ENCODE data around the gene WTAP.
"Not testable (repeated sequence)": the region's sequence is repeated elsewhere in the genome, so short reads cannot be mapped to it uniquely, and the experiment has no call there.

The WTAP gene

DNA sequence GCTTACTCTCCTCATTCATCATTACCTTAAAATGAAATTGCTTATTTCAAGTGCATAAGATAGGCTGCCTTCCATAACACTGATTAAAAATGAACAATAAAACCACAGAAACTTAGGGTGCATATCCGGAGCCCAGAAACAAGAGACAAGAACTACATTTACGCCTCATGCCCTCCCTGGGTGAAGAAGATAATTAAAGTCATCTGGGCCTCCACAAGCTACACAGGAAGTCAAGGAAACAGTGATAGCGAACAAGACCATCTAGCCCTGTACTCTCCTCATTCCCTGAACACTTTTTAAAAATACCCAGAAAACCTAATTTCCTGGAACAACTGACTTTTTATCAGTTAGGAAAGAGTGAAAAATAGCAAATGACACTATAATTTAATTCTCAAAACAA is 40.6 kb upstream of the WTAP start:
- peak overlapping the region; percentile 56 for H3K9ac ChIP-seq (ENCODE audit: low read length)
- no peaks in the 10 kb centered on the region for H3K9me3 ChIP-seq (ENCODE audit: control insufficient read depth, low read length)
- H3K4me1 ChIP-seq (ENCODE audit: control insufficient read depth, insufficient read depth, low read length): peaks cover 71% of the 10 kb centered on the region
- H3K36me3 ChIP-seq (ENCODE audit: control insufficient read depth, insufficient read depth, low read length, severe bottlenecking): peaks cover 87% of the 10 kb centered on the region
- H3K27me3 ChIP-seq (replicated peaks; ENCODE audit: control insufficient read depth, insufficient read depth, low read length): no peaks in the 10 kb centered on the region
- H3K4me3 ChIP-seq (ENCODE audit: low read length): peak overlapping the region; percentile 62
- no peak for DNase-seq (ENCODE audit: low read depth)

DNA sequence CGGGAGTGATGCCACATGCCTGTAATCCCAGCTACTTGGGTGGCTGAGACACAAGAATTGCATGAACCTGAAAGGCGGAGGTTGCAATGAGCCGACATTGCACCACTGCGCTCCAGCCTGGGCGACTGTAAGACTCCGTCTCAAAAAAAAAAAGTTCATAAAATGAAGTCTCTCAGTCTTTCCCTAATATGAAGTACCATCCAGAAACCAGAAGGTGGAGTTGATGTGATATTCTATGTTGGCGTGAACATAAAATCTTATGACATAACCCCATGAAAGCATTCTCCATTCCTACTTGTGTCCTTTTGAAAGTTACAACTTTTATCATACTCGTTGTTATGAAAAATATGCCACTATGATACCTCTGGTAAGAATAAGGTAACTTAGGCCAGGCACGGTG is 40.0 kb upstream of the WTAP start:
- H3K9me3 ChIP-seq (ENCODE audit: control insufficient read depth, low read length): no peaks in the 10 kb centered on the region
- peaks cover 85% of the 10 kb centered on the region for H3K36me3 ChIP-seq (ENCODE audit: control insufficient read depth, insufficient read depth, low read length, severe bottlenecking)
- H3K4me3 ChIP-seq (ENCODE audit: low read length): peak overlapping the region; percentile 62
- peak overlapping the region; percentile 56 for H3K9ac ChIP-seq (ENCODE audit: low read length)
- H3K4me1 ChIP-seq (ENCODE audit: control insufficient read depth, insufficient read depth, low read length): peaks cover 70% of the 10 kb centered on the region
- no peak for DNase-seq (ENCODE audit: low read depth)
- H3K27me3 ChIP-seq (replicated peaks; ENCODE audit: control insufficient read depth, insufficient read depth, low read length): no peaks in the 10 kb centered on the region

DNA sequence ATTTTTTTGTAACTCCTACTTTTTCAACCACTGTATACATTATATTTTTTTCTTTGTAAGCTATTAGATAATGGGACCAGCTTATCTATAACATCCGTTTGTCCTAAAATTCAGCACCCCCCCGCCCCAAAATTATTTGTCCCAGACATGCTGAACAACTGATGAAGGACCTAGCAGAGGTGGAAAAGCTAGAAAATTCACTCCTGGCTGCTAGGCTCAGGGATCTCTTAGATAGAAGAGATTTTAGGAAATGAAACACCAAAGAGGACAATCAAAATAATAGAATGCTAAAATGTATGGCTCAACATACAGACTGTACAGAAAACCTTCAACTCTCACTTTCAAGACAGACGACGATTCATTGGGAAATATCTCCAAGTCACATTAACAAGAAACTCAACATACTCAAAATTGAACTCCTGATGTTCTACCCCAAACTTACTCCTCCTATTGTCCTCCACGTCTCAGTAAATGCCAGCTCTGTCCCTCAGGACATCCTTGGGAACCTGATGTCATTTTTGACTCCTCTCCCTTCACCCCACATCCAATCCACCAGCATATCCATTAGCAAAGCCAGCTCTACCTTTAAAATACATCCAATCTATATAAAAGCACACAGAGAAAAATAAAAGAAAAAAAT is 38.9 kb upstream of the WTAP start:
- peaks cover 74% of the 10 kb centered on the region for H3K36me3 ChIP-seq (ENCODE audit: control insufficient read depth, insufficient read depth, low read length, severe bottlenecking)
- no peaks in the 10 kb centered on the region for H3K9me3 ChIP-seq (ENCODE audit: control insufficient read depth, low read length)
- no peaks in the 10 kb centered on the region for H3K27me3 ChIP-seq (replicated peaks; ENCODE audit: control insufficient read depth, insufficient read depth, low read length)
- peak overlapping the region; percentile 88 for H3K4me3 ChIP-seq (ENCODE audit: low read length)
- H3K4me1 ChIP-seq (ENCODE audit: control insufficient read depth, insufficient read depth, low read length): peaks cover 63% of the 10 kb centered on the region
- H3K9ac ChIP-seq (ENCODE audit: low read length): peak overlapping the region; percentile 94
- DNase-seq (ENCODE audit: low read depth): no peak

DNA sequence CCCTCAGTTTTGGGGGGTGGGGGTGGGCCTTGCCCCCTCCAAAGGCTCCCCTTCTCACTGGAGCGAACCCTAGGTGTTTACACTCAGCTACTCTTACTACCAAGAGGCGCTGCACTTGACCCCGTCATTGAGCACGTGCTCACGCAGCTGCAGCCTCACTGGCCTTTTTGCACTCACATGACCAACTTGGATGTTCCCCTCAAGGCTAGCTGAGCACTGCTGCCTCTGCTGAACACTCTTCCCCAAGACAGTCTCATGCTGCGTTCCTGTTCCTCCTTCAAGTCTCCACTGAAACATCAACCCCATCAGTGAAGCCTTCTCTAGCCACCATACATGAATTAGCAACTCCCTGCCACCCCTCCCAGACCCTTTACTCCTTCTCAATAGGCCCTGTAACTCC is 38.3 kb upstream of the WTAP start:
- Histone ChIP-seq H3K4me1 (ENCODE audit: control insufficient read depth, insufficient read depth, low read length) (peaks cover 65% of the 10 kb centered on the region), H3K4me3 (ENCODE audit: low read length) (peak overlapping the region; percentile 88), H3K9ac (ENCODE audit: low read length) (peak overlapping the region; percentile 94), H3K27me3 (replicated peaks; ENCODE audit: control insufficient read depth, insufficient read depth, low read length) (no peaks in the 10 kb centered on the region), H3K9me3 (ENCODE audit: control insufficient read depth, low read length) (no peaks in the 10 kb centered on the region), H3K36me3 (ENCODE audit: control insufficient read depth, insufficient read depth, low read length, severe bottlenecking) (peaks cover 68% of the 10 kb centered on the region)
- DNase-seq (ENCODE audit: low read depth): no peak

DNA sequence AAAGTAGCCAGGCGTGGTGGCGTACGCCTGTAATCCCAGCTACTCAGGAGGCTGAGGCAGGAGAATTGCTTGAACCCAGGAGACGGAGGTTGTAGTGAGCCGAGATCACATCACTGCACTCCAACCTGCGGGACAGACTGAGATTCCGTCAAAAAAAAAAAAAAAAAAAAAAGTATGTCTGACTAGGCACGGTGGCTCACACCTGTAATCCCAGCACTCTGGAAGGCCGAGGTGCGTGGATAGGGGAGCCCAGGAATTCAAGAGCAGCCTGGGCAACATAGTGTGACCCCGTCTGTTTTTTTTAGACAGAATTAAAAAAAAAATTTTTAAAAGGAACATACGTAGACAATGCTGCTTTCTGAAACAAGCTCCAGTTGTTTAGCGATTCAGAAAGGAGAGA is 37.2 kb upstream of the WTAP start:
- not testable (repeated sequence) for DNase-seq (ENCODE audit: low read depth); H3K27me3 ChIP-seq (replicated peaks; ENCODE audit: control insufficient read depth, insufficient read depth, low read length); H3K9me3 ChIP-seq (ENCODE audit: control insufficient read depth, low read length)
- peaks cover 72% of the 10 kb centered on the region for H3K4me1 ChIP-seq (ENCODE audit: control insufficient read depth, insufficient read depth, low read length)
- H3K9ac ChIP-seq (ENCODE audit: low read length): peak overlapping the region; percentile 94
- peak overlapping the region; percentile 88 for H3K4me3 ChIP-seq (ENCODE audit: low read length)
- peaks cover 58% of the 10 kb centered on the region for H3K36me3 ChIP-seq (ENCODE audit: control insufficient read depth, insufficient read depth, low read length, severe bottlenecking)

DNA sequence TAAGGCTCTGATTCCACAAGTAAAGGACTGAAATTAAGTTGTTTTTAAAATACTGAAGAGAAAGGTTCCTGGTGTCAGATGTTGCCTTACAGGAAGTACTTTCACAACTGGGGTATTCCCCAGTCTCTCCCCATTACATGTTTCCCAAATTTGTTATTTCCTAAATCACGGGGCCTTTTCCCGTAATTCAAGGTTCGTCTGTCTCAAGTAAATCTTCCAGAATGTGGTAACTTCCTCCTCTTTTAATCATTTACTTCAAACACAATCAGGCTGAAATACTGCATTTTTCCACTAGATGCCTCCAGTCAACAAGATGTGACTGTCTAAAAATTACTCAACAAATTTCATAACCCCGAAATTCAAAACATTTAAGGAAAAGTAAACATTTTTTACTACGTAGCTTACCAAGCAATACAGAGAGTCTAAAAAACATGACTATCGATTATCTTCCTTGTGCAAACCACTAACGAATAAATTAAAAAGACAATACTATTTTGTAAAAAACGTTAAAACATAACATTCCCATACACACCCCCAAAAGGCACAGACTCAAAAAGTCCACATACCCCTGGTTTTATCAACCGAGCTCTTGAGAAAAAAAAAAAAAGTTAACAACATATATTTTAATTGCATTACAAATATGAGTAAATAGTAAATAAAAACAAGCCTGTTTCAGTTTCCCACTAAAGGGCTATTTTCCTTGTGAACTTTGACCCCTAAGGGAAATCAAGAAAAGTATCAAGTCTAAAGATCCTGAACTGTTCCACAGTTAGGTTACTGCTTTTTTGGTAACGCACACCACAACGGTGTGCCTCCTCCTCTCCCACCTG is 36.0 kb upstream of the WTAP start:
- H3K9ac ChIP-seq (ENCODE audit: low read length): peak overlapping the region; percentile 94
- no peaks in the 10 kb centered on the region for H3K27me3 ChIP-seq (replicated peaks; ENCODE audit: control insufficient read depth, insufficient read depth, low read length)
- peak; percentile 97 for DNase-seq (ENCODE audit: low read depth)
- peaks cover 70% of the 10 kb centered on the region for H3K4me1 ChIP-seq (ENCODE audit: control insufficient read depth, insufficient read depth, low read length)
- peaks cover 46% of the 10 kb centered on the region for H3K36me3 ChIP-seq (ENCODE audit: control insufficient read depth, insufficient read depth, low read length, severe bottlenecking)
- no peaks in the 10 kb centered on the region for H3K9me3 ChIP-seq (ENCODE audit: control insufficient read depth, low read length)
- peak overlapping the region; percentile 88 for H3K4me3 ChIP-seq (ENCODE audit: low read length)

DNA sequence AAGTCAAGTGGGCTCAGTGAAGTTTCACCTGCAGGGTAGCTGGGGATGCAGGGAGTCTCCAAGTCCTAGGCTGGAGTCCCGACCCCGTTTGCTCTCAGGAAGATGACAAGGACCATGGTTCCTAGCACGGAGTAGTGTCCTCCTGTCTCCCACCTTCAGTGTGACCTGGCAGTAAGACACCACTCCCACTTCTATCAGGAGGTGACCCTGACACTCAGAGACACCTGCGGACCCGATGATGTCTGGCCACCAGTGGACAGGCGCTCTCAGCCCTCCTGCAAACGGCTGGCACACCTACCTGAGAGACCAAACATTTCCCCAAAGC is 35.4 kb upstream of the WTAP start:
- Histone ChIP-seq H3K4me1 (ENCODE audit: control insufficient read depth, insufficient read depth, low read length) (peaks cover 66% of the 10 kb centered on the region), H3K9me3 (ENCODE audit: control insufficient read depth, low read length) (no peaks in the 10 kb centered on the region), H3K27me3 (replicated peaks; ENCODE audit: control insufficient read depth, insufficient read depth, low read length) (no peaks in the 10 kb centered on the region), H3K9ac (ENCODE audit: low read length) (peak overlapping the region; percentile 94), H3K4me3 (ENCODE audit: low read length) (peak overlapping the region; percentile 88), H3K36me3 (ENCODE audit: control insufficient read depth, insufficient read depth, low read length, severe bottlenecking) (peaks cover 40% of the 10 kb centered on the region)
- DNase-seq (ENCODE audit: low read depth): peak; percentile 8

DNA sequence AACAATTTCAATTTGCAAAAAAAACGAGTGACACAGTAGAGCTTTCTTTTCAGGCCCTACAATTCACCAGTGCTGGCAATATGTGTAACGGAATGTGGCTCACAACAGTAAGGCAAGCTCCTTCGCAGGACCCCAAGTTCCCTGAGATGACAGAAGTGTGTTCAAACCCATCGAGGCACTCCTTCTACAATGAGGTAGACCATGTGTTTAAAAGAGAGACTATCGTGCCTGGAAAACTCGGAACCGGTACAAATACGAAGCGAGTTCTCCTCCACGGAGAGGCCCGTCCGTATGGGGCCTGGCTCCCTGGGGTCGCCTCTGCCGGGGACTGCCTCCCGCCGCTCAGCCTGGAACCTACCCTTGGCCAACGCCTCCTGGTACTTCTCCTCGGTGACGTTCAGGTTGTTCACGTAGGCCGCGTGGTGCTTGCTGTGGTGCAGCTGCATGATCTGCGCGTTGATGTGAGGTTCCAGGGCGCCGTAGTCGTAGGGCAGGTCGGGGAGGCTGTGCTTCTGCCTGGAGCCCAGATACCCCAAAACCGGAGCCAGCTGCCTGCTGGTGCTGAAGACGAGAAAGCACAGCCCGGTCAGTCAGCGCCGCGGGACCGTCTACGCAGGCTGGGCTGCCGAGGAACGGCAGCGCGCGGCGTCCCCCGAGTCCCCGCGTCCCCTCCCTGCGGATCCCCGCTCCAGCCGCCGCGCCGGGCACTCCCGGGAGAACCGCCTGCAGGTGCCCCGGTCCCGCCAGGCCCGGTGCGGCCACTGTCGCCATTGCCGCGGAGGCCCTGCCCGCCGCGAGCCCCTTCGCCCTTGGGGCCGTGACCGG is 34.8 kb upstream of the WTAP start:
- H3K36me3 ChIP-seq (ENCODE audit: control insufficient read depth, insufficient read depth, low read length, severe bottlenecking): peaks cover 34% of the 10 kb centered on the region
- H3K27me3 ChIP-seq (replicated peaks; ENCODE audit: control insufficient read depth, insufficient read depth, low read length): no peaks in the 10 kb centered on the region
- H3K4me1 ChIP-seq (ENCODE audit: control insufficient read depth, insufficient read depth, low read length): peaks cover 60% of the 10 kb centered on the region
- peak overlapping the region; percentile 94 for H3K9ac ChIP-seq (ENCODE audit: low read length)
- DNase-seq (ENCODE audit: low read depth): peak; percentile 68
- no peaks in the 10 kb centered on the region for H3K9me3 ChIP-seq (ENCODE audit: control insufficient read depth, low read length)
- H3K4me3 ChIP-seq (ENCODE audit: low read length): peak overlapping the region; percentile 88

DNA sequence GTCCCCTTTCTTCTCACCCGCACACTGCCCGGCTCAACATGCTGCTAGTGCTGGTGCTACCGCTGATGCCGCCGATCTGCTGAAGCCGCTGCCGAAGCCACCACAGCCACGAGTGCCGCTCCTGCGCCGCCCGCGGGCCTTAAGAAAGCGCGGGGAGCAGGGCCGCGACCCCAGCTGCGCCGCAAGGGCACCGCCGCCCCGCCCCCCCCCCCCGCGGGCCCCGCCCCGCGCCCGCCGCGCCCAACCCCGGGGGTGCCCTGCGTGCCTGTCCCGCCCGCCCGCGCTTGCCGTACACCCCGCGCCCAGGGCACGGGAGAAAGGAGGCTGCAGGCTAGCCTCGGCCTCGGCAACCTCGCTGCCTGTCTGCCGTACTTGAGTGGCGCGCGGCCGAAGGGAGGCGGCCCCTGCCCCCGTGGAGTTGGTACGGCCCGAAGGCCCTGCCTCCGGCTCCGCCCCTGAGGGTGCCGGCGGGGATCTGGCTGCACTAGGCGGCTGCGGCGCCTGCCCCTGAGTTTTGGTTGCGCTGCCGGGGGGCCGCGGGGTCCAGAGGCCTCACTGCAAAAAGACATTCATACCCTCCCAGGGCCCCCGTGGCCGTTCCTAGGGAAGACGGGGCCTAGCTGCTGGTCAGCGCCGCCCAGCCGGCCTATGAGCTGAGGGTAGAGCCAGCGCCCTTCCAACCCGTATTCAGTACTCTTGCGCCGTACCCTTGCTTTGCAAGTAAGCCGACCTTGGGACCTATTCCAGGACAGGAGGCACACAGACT is 34.0 kb upstream of the WTAP start, which contains the start of gene SOD2:
Gene SOD2 (minus strand): TSS at position 114 of the 766 bp plus-strand sequence. CDS start 74 bp downstream, at position 40.
- DNase-seq (ENCODE audit: low read depth): peak; percentile 92
- H3K27me3 ChIP-seq (replicated peaks; ENCODE audit: control insufficient read depth, insufficient read depth, low read length): no peaks in the 10 kb centered on the region
- H3K36me3 ChIP-seq (ENCODE audit: control insufficient read depth, insufficient read depth, low read length, severe bottlenecking): peaks cover 27% of the 10 kb centered on the region
- peaks cover 54% of the 10 kb centered on the region for H3K4me1 ChIP-seq (ENCODE audit: control insufficient read depth, insufficient read depth, low read length)
- H3K4me3 ChIP-seq (ENCODE audit: low read length): peak within 1 kb of the TSS; percentile 89
- H3K9ac ChIP-seq (ENCODE audit: low read length): peak within 1 kb of the TSS; percentile 94
- no peaks in the 10 kb centered on the region for H3K9me3 ChIP-seq (ENCODE audit: control insufficient read depth, low read length)

DNA sequence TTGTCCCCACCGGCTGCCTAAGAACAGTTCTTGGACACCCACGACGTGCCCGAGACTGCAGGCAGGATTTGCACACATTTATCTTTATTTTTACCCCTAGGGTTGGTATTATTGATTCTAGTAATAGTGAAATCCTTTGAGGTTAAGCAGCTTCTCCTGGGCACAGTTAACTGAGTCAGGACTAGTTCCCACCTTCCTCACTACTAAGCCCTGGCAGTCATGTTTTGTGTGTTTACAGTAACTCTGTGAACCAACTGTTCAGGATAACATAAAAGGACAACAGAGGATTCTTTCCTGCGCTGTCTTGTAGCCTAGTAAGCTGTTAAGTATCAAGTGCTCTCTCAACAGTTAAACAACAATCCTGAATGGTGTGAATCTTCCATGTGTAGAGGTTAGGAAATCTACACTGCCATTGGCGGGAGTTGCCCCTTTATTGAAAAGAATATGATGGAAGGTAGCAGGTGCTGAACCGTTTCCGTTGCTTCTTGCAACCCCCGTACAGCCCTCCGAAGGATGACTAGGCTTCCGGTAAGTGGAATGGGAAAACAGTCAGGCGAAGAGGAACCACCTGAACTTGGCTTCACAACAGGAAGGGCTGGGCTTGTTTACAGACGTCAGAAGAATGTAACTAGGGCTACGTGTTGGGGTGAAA is 33.3 kb upstream of the WTAP start:
- Histone ChIP-seq H3K27me3 (replicated peaks; ENCODE audit: control insufficient read depth, insufficient read depth, low read length) (no peaks in the 10 kb centered on the region), H3K4me3 (ENCODE audit: low read length) (peak overlapping the region; percentile 89), H3K9ac (ENCODE audit: low read length) (peak overlapping the region; percentile 94), H3K9me3 (ENCODE audit: control insufficient read depth, low read length) (no peaks in the 10 kb centered on the region), H3K4me1 (ENCODE audit: control insufficient read depth, insufficient read depth, low read length) (peaks cover 47% of the 10 kb centered on the region), H3K36me3 (ENCODE audit: control insufficient read depth, insufficient read depth, low read length, severe bottlenecking) (peaks cover 20% of the 10 kb centered on the region)
- DNase-seq (ENCODE audit: low read depth): peak; percentile 27
